Measurements from ENCODE around the gene CNGB1.

Gene CNGB1

DNA sequence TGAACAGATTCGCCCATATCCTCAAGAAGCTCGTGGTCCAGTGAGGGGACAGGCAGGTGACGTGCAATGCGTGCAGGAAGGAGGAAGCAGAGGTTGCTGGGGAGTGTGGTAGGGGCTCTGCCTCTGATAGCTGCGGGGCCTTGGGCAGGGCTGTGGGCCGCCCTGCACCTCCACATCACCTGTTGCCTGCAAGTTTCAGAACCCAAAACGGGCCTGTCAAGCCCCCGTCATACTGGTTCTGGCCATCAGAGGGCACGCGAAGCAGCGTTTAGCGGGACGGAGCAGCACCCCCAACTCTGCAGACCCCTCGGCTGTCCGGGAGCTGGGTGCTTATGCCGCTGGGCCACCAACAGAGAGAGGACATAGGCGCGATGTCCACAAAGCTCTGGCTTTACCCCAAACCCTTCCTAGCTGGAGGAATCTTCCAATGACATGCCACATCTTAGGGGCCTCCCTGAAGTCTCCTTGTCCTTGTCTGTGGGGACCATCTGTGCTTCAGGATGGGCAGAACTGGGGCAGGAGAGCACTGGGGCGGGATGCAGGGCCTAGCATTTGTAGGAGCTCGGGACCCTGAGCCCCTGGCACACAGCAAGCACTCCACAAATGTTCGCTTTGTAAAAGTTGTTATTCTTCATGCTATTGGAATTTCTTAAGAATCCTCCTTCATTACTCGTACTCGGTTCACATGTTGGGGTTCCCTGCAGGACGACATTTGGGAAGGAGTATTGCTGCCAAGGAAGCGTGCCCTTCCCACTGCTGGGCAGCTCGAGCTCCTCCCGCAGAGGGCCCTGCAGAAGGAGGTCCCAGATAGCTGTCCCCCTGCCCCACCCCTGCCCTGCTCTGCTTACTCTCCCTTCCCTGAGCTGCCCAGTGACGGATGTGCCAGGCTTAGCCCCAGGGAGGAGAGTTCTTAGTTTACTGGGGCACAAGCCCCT lies 64.3 kb downstream of the CNGB1 start:
- no peak overlapping the region for H3K4me3 ChIP-seq (ENCODE audit: low read depth, low read length)
- no peak for DNase-seq (ENCODE audit: low read depth)

DNA sequence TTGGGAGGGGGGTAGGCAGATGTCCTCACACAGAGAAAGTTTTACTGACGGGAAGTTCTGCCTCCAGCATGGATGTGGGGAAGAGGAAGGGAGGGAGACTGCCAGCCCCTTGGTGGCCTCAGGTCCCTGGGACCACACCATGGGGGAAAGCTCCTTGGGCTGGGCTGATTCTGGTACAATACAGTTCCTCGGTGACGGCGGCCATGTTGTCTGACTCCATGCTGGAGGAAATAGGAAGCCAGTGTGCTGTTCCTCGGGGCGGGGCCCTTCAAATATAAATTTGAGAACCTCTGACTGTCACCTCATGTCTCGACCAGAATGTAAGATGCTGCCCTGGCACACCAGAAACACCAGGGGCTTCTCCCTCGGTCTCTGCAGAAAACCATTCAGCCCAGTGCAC lies 66.8 kb downstream of the CNGB1 start:
- TF ChIP-seq CTCF (conservative IDR thresholded peaks at IDR 0.05; ENCODE audit: low read depth, low read length), result no peak
- DNase-seq (ENCODE audit: low read depth), result no peak
- no peak overlapping the region for H3K4me3 ChIP-seq (ENCODE audit: low read depth, low read length)

More for the DNA sequence above, 64.3 kb downstream of the CNGB1 start:
- peak; percentile 76 for TF ChIP-seq CTCF (conservative IDR thresholded peaks at IDR 0.05; ENCODE audit: low read depth, low read length)

DNA sequence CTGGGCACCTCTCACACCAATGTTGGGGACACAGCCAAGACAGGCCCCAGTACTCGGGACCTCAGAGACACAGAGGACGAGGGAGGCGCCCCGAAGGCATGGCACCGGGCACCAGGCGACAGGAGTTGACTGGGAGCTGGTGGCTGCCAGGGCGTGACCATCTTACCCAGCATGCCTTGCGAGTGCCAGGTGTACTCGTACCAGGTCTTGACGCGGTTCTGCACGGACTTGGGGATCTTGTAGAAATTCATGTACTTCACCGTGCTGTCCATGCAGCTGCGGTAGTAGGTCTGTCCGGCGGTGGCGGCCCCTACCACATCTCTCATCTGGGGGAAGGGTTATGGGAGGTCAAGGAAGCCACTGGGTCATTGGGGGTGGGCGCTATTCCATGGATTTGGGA lies 67.3 kb downstream of the CNGB1 start:
- no peak overlapping the region for H3K4me3 ChIP-seq (ENCODE audit: low read depth, low read length)
- DNase-seq (ENCODE audit: low read depth), result no peak
- no peak for TF ChIP-seq CTCF (conservative IDR thresholded peaks at IDR 0.05; ENCODE audit: low read depth, low read length)

DNA sequence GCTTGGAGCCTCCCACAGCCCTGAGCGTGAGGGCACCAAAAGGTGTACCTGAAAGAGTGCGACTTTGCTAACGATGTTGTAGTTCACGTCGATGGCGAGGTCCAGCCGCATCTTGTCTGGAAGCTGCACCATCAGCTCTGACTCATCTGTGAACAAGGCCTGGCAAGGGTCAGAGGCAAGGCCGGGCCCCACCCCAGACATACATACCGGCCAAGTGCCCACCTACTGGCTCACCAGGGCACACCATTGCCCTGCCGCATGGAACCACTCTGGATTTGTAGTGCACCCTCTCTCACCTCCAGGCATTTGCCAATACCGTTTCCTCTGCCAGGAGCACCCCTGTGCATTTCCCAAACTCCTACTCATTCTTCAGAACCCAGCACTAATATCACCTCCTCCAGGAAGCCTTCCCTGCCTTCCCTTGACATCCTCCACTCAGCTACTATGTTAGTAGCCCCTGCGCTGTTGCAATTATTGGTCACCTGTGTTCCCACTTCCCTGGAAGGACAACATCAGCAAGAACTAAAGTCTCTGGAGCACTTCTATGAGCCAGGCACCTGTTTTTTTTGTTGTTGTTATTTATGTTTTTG lies 69.4 kb downstream of the CNGB1 start:
- DNase-seq (ENCODE audit: low read depth), result no peak
- TF ChIP-seq CTCF (conservative IDR thresholded peaks at IDR 0.05; ENCODE audit: low read depth, low read length), result no peak
- H3K4me3 ChIP-seq (ENCODE audit: low read depth, low read length), result no peak overlapping the region

DNA sequence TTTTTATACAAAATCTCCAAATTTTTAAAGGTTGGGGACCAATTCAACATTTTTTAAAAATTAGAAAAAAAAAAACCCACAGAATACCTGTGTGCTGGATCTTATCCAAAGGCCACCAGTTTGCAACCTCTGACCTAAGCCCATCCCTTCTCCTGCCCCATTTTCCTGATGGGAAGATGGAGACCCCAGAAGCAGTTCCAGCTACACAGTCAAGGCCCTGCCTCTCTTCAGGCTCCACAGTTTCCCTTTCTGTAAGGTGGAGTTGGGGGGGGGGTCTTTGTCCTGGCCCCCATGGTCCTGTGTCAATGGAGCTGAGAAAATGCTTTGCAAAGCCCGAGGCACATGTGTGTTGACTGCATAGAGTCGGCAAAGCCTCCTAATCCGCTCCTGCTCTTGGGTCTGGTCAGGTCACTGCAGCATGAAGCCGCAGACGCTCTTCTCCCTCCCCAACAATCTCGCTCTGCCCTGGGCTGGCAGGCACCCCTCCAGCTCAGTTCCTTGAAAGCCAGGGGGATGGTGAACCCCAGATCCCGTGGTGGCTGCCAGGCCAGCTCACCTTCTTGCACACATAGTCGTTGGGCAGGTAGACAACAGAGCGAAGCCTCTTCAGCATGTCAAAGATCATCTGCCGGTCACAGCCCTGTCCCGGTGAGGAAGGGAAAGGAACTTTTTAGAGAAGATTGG lies 70.0 kb downstream of the CNGB1 start:
- TF ChIP-seq CTCF (conservative IDR thresholded peaks at IDR 0.05; ENCODE audit: low read depth, low read length), result no peak
- DNase-seq (ENCODE audit: low read depth), result no peak
- H3K4me3 ChIP-seq (ENCODE audit: low read depth, low read length), result no peak overlapping the region

- peak; percentile 95 for TF ChIP-seq CTCF (conservative IDR thresholded peaks at IDR 0.05; ENCODE audit: low read depth, low read length)
- peak; percentile 82 for DNase-seq (ENCODE audit: low read depth)
- no peak overlapping the region for H3K4me3 ChIP-seq (ENCODE audit: low read depth, low read length)
These were observed 70.9 kb downstream of the CNGB1 start for GRCh38 chr16:57899771-57900661.

All from choroid plexus epithelial cell (primary cell).